GM21717 (cell line): Measurements from ENCODE around the gene GID8.
"Not testable (repeated sequence)": the region's sequence is repeated elsewhere in the genome, so short reads cannot be mapped to it uniquely, and the experiment has no call there.

ENCODE experiments used
- ATAC-seq: cut with Tn5 transposase; IDR thresholded peaks from one replicate; pipeline ENCODE4 v1.9.1; 2021; ENCODE audit warnings: mild to moderate bottlenecking, moderate library complexity; ENCODE audit not compliant: unreplicated experiment

GID8 gene

DNA sequence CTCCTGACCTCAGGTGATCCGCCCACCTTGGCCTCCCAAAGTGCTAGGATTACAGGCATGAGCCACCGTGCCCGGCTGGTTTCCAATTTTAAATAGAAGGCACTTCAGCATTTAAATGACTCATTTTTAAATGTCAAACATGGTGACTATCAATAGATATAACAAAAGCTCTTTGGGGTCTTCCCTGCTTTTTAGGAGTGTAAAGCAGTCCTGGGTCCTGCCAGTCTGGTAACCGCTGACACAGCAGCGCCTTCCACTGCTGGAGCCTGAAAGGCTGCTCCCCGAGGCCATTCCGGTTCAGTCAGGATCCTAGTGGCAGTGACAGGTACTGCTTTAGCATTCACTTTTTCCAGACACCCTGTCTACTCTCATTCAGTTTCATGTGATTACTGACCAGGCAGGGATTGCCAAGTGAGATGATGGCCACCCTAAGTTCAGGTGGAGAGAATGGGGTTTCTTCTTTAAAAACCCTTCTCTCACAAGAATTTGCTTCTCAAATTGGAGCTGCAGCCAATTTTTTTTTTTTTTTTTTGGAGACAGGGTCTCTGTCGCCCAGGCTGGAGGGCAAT lies 16.7 kb upstream of the GID8 start:
- no peak for ATAC-seq

DNA sequence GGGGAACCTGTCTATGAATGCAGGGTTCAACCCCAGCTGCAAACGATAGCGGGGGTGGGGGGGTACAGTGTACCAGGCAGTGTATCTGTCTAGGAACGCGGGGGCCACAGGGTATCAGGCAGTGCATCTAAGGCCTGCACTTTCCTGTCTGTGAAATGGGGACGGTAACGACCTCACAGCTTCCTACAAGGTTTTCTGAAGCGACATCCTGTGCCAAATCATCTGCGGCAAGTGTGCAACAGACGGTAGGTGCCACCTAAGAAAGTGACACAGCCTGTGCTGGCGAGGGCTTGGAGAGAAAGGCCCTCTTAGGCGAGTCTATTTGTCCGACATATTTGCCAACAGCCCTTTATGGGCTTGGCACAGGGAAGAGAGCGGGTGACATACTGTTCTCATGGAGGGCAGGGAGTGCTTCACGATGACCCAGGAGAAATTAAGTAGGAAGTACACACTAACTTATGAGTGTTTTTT lies 15.5 kb upstream of the GID8 start:
- ATAC-seq: no peak

DNA sequence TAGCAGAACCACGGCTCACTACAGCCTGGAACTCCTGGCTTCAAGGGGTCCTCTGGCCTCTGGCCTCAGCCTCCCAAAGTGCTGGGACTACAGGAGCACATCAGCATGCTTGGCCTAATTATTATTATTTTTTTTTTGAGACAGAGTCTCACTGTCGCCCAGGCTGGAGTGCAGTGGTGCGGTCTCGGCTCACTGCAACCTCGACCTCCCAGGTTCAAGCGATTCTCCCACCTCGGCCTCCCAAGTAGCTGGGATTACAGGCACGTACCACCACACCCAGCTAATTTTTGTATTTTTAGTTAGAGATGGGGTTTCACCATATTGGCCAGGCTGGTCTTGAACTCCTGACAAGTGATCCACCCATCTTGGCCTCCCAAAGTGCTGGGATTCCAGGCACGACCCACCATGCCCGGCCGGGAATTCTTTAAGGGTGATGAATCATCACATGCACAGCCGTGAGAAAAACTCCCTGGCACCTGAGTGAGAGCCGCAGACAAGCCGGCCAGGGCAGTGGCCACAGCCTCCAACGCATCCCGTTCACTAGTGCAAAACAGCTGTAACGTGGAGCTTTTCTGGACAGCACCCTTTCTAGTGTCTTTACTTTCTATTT lies 14.8 kb upstream of the GID8 start:
- ATAC-seq: not testable (repeated sequence)

DNA sequence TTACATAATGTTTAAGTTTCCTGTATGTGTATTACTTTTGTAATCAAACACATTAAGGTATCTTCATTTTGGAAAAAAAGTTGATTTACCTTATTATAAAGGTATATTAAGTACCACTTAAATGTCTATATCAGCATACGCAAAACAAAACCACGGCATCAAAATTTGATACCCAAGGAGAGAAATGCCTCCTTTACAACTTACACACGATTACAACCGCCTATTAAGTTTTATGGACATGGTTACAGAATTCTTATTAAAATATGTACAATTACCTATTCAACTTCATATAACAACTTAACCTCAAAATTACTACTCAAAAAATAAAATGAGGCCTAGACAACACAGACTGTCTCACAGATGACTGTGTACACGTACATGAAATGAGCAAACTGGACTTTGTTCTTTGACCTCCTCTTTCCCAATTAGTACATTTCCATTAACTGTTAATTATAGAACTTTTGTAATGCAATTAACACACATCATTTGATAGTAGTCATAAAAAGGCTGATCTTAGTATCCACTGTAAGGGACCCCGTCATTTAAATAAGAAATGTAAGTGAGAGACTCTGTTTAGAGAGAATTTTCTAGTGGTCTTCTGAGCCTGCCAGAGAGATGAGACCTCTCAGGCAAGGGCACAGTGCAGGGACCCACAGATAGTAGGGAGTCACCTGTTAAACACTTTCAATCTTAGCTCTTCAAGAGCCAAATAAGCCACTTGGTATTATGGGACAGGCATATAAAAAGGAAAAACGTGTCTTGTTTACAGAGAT lies 14.1 kb upstream of the GID8 start:
- no peak for ATAC-seq

DNA sequence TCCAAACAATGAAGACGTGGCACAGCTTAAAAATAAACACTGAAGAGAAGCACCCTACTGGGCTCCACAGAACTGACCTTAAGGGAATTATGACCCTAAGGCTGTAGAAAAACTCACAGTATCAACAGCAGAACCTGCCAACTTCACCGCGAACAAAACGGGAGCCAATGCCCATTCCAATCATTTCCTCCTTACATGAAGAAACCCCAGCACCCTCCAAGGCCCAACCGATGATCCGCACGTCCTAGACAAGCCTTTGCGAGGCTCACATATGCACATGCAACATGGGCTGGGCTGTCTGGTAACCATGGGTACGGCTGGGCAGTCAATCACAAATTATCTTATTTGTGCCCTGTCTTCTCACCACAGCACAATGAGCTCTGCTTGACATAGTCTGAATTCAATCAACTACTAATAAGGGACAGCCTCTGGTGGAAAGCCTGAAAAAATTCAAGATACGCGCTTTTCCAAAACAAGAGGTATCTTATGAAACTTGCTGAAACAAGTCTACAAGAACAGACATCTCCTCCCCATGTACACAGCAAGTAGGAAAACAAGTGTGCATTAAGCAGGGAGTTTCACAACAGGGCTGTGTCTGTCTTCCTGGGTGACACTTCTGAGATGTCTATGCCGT lies 13.4 kb upstream of the GID8 start:
- no peak for ATAC-seq

DNA sequence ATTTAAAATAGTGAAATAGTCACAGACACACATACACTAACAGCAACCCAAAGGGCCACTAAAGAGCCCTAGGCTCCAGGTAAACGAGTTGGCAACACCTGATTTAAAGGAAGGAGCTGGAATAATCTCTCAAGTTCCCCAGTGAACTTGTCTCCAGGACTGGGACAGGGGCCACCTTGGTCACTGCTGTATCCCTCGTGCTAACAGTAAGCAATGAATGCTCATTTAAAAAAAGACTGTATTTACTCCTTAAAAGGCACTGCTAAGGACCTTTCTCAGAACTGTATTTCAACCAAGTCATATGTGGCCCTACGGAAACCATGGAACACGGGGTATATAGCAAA lies 12.9 kb upstream of the GID8 start:
- ATAC-seq: no peak

DNA sequence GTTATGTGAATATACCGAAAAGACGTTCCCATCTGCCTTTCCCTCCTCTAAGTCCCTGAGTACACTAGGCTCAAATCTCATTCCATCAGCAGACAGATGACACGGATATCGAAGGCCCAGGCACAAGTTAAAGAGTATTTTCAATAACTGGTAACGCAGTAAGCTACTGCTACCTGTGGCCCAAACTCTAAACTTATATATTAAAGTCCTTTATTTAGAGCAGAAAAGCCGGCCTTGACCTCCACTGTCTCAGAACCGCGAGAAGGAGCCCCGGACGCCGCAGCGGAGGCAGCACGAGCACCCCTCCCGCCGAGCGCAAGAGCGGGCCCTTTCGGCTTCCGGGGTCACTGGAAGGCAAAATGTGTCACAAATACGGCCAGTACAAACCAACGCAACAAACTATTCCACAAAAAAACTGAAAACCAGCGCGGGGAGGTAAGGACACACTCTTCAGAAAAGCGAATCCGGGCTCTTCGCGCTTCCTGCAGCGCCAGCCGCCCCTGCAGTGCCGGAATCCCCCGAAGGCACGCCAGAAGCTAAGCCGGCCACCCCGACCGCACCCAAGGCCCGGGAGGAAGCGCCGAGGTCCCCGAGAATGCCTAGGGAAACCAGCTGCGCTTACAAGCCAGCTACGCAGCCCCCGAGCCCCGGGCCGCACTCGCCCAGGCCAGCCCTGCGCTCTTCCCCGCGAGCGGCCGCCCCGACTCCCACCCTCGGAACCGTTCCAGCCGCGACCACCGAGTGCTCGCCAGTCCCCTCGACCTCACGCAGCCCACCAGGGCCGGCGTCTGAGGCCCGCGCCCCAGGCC lies 12.3 kb upstream of the GID8 start:
- ATAC-seq: peak; percentile 24

DNA sequence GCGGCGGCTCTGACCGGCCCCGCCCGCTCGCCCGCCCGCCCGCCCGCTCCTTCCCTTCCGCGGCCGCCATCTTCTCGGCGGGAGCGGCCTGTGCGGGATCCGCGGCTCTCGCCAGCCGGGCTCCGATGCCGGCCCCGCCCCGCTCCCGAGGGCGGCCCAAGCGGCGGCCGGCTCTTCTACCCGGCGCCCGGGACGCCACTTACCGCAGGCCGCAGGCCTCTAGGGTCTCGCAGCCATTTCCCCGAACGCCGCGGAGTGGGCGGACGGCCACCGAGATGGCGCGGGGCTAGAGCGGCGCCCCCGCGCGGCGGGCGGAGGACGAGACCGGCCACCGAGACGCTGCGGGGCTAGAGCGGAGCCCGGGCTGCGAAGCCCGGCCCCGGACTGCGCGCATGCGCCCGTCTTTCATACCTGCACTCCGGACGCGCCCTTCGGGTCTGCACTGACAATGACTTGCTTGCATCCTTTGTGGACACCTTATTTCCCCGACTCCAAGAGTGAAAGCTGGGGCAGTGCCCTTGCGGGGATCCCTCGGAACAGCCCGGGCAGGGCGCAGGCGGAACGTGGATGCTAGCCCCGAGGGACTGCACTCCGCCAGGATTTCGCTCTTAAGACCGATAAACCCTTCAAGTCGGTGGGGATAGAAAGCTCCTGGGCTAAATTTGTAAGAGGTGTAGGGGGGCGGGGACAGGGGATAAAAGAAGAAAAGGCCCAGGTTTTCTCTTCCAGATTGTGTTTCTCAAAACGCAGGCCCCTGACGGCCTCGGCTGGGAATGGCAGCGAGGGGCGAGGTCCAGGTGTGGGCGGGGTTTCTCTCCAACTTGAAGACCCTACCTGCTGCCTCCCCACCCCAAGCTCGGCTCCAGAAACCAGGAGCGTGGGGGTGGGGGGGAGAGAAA lies 11.5 kb upstream of the GID8 start, which contains the start of gene DIDO1:
Gene DIDO1 (minus strand): TSS at position 277 of the 899 bp plus-strand sequence.
- peak; percentile 54 for ATAC-seq

DNA sequence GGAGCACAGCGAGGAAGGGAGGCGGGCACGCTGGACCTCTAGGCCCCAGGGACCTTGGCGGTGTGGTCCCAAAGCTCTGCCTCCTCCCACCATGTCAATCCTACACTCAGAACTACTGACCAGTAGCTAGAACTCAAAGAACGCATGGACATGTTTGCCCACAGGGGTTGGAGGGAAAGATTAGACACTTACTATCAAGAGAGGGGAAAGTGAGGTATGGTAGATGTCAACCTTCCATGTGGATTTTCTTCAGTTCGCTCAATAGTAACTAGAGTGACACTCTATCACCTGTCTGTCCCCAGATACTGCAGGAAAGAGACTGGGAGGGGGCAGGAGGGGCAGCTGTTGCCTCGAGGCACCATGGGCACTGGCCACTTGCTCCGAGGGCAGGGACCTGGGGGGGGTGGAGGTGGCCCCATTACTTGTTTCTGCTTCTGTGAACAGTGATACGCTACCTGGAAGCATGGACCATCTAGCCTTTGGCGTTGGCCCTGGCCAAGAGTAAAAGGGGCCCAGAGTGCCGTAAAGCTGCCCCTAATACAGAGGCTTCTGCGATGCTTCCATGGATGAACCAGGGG lies 10.7 kb upstream of the GID8 start:
- no peak for ATAC-seq

DNA sequence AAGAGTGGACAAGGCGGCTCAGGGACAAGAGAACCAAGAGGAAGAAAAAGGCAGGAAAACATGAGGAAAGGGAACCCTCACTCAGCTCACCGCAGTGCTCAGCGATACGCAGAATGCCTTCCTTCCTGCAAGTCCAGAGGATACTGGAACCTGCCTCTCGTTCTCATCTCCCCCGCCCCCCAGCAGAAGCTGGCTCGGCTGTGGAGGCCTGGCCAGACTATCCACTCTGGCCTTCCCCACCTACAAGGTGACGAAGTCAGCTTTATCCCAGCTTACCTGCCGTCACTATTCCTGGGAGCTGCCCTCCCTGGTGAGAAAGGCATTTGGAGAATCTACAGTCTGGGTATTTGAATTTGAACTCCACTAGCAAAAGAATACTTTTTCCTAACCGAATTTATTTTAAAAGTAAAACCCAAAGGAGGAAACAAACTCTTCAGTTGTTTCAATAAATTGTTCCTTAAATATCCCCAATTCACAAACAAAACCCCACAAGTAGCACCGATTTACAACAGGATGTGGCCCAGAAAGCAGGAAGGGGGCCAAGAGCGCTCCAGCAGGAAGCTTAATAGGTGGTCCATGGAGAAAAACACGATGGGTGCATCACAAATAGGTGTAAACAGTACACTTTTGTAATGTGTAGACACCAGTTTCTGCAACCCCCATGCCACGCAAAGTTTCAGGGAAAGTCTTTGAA lies 9.6 kb upstream of the GID8 start:
- ATAC-seq: no peak

DNA sequence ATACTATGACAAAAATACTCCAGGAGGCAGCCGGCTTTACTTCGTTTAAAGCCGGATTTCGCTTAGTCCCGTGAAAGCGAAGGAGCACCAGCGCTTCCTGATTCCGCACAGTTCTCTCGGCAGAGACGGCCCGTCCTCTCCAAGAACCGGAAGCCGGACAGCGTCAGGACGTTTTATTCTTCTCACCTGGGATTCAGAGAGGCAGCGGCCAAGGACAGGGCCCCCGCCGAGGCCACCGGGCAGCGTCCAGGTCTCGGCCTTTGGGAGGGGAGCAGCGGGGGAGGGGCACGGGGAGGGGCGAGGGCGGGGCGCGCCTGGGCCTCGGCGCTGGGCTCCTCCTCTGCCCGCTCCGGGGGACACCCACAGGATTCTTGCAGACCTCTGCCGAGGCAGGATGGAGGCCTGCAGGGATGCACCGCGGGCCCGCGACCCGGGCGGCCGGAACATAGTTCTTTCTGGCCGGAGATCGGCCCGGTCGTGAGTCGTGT lies 8.9 kb upstream of the GID8 start:
- no peak for ATAC-seq

DNA sequence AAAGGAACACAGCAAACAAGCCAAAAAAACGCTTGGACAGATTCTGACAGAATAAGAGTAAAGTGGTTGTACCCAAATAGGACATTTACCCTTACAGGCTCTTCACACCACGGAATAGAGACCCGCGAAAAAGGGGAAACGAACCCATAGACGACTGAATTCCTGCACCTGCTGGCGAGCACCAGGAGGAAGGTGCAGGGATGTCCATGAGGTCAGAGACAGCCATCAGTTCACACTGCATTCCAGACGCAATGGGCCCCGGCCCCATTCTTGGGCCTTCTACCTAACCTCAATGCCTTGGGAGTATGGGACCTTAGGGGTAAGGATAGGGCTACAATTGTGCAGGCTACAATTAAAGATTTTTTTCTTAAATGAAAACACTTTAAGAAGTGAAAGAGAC lies 6.5 kb upstream of the GID8 start:
- no peak for ATAC-seq

DNA sequence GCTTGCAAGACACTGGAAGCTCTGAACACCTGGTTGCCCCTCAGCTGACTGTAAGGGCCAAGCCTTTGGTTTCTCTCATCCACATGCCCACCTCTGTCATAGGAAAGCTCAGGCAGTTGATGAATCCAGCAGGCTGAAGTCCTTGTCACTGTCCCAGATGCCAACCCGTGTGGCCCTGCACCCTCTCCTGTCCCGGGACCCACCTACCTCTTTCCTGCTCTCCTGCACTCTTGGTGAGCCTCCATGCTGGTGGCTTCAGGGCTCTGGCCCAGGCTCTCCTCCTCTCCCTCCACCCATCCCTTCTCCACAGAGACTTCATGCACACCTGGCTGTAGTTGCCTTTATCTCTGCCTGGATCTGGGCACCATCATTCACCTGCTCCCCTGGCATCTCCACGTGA lies 4.0 kb upstream of the GID8 start:
- no peak for ATAC-seq

DNA sequence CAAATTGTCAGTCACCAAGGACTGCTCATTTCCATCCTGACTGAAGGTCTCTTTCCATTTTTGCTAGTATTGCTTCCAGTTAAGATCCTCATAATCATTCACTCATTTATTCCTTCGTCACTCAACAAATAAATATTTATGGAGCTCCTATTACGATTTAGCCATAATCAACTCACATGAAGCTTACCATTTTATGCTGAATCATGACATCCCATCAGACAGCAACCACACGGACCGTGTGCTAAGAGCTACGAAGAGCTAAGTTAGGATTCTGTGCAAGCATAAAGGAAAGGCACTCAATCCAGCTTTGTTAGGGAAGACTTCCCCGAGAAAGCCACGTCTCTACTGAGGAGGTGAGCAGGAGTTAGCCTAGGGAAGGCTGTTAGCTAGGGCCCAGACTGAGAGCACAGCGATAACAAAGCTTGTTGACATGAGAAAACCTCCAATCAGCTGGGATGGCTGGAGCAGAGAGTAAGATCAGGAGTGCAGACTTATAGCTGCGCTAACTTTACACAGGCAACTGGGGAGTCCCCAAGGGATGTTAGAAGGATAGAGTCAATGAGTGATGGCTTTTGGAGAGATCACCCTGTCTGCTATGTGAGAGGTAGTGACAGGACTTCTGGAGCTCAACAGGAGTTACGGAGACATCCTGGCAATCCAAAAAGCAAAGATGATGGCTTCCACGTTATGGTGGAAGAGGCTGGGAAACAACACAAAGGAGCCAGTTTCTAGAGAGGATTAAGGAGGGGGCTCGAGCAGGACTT lies 2.6 kb upstream of the GID8 start:
- ATAC-seq: no peak

DNA sequence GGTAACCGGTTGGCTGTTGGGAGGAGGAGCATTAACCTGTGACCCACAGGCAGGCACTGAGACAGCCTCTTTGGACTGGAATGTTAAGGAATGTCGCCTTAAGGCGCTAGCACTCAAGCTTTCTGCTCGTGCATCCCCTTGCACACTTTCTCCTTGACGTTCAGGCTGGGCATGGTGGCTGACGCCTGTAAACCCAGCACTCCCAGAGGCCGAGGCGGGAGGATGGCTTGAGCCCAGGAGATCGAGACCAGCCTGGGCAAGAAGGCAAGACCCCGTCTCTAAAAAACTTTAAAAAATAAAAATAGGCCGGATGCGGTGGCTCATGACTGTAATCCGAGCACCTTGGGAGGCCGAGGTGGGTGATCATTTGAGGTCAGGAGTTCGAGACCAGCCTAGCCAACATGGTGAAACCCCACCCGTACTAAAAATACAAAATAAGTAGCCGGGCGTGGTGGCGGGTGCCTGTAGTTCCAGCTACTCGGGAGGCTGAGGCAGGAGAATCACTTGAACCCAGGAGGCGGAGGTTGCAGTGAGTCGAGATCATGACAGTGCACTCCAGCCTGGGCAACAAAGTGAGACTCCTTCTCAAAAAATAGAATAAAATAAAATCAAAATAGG lies 1.9 kb upstream of the GID8 start:
- no peak for ATAC-seq

DNA sequence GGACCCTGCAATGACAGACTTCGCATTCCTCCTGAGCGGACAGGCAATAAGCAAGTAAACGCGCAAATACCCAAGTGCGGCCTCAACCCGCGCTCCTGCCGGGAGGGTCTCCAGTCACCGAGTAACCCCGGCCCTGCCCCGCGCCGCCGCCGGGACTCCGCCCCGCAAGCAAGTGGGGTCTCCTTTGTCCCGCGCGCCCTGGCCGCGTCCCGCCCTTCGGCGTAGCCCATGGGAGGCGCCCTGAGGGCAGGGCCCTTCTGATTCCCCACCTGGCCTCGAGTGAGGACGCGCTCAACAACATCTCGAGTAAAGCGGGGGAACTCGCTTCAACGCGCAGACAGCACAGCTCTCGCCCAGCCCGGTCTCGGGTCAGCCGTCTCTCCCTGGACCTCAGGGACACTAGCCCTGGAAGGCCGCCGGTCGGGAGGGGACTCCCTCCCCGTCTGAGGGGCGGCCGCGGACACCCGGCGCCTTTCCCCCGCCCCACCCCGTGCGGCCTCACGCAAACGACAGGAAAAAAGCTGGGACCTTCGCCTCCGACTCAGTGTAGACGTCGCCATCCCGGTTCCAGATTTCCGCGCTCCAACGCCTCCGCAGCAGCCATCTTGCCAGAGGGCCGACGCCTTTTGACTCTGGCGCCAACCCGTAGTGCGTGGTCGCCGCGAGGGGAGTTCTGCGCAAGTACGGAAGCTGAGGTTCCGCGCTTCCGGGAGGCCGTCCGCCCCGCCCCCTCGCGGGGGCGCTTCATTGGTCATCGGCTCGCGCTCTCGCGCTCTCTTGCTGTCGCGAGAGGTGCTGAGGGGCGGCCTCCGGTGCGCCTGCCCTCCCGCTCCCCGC lies 461 bp upstream of the GID8 start:
- ATAC-seq: peak; percentile 57

DNA sequence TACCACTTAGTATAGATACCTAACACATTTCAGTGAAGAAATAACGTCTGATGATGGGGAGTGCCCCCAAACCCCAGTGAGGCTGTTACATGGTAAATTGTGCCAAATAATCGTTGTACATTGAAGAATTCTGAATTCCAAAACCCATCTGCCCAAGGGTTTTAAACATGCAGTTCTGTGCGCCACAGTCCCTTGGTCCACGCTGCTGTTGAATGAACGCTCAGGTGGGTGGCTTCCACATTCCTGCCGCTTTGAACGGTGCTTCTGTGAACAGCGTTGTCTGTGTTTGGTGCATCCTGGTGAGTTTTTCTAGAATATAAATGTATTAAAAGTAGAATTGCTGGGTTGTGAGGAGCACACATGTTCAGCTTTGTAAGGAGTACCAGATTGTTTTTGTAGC lies 2.9 kb downstream of the GID8 start:
- no peak for ATAC-seq
